Effector memory CD8-positive, alpha-beta T cell (primary cell): ENCODE results near the gene EIF4E1B.

Experiments
- ATAC-seq: fragments of 150-1000 bp; cut with Tn5 transposase; replicated peaks from 2 replicates; pipeline ENCODE4 v1.10.0; 2021; ENCODE audit warnings: mild to moderate bottlenecking, moderate library complexity
- DNase-seq, 3 experiments: peaks; one replicate each; pipeline ENCODE4 v3.0.0; 2021
- H3K27ac Mint-ChIP-seq, 2 donors: one replicate each; pipeline ENCODE4 v1.8.0; 2022; ENCODE audit warnings: mild to moderate bottlenecking in 2 of 2, mixed read lengths in 2 of 2, moderate library complexity in 2 of 2
- H3K27me3 Mint-ChIP-seq, 2 donors: one replicate each; pipeline ENCODE4 v1.8.0; 2022; ENCODE audit warnings: mixed read lengths in 2 of 2
- H3K36me3 Mint-ChIP-seq: one replicate; pipeline ENCODE4 v1.8.0; 2022; ENCODE audit warnings: mild to moderate bottlenecking, moderate library complexity, mixed read lengths; ENCODE audit not compliant: insufficient read depth
- H3K4me1 Mint-ChIP-seq, 2 donors: one replicate each; pipeline ENCODE4 v1.8.0; 2022; ENCODE audit warnings: low read depth in 2 of 2, mixed read lengths in 2 of 2
- H3K4me3 Mint-ChIP-seq, 2 donors: one replicate each; pipeline ENCODE4 v1.8.0; 2022; ENCODE audit warnings: mild to moderate bottlenecking in 2 of 2, mixed read lengths in 2 of 2, moderate library complexity in 2 of 2
- H3K9me3 Mint-ChIP-seq, 2 donors: one replicate each; pipeline ENCODE4 v1.8.0; 2022; ENCODE audit warnings: mixed read lengths in 2 of 2

Gene EIF4E1B

GRCh38 chr5:176638437-176638836 lies 8.0 kb downstream of the EIF4E1B start:
- H3K9me3 Mint-ChIP-seq = peaks cover 0 to 7% of the 10 kb centered on the region in 2 donors
- peaks cover 7% of the 10 kb centered on the region for H3K36me3 Mint-ChIP-seq
- H3K4me1 Mint-ChIP-seq = no peaks in the 10 kb centered on the region
- no peak for ATAC-seq
- no peak overlapping the region for H3K4me3 Mint-ChIP-seq
- peaks cover 23 to 49% of the 10 kb centered on the region in 2 donors for H3K27me3 Mint-ChIP-seq
- DNase-seq = no peak
- no peak overlapping the region for H3K27ac Mint-ChIP-seq

GRCh38 chr5:176639208-176639607 lies 8.7 kb downstream of the EIF4E1B start:
- peaks cover 0 to 7% of the 10 kb centered on the region in 2 donors for H3K9me3 Mint-ChIP-seq
- peaks cover 9% of the 10 kb centered on the region for H3K36me3 Mint-ChIP-seq

GRCh38 chr5:176639981-176640380 lies 9.5 kb downstream of the EIF4E1B start:
- Mint-ChIP-seq H3K36me3 (peaks cover 7% of the 10 kb centered on the region), H3K4me1 (no peaks in the 10 kb centered on the region), H3K4me3 (no peak overlapping the region), H3K27me3 (peaks cover 10 to 34% of the 10 kb centered on the region in 2 donors), H3K9me3 (peaks cover 0 to 4% of the 10 kb centered on the region in 2 donors), H3K27ac (no peak overlapping the region)
- DNase-seq (no peak), ATAC-seq (no peak)

More at GRCh38 chr5:176639208-176639607, 8.7 kb downstream of the EIF4E1B start:
- ATAC-seq = no peak
- no peak overlapping the region for H3K27ac Mint-ChIP-seq
- peaks cover 16 to 41% of the 10 kb centered on the region in 2 donors for H3K27me3 Mint-ChIP-seq
- no peak for DNase-seq
- H3K4me1 Mint-ChIP-seq = no peaks in the 10 kb centered on the region
- no peak overlapping the region for H3K4me3 Mint-ChIP-seq

- H3K27ac Mint-ChIP-seq = no peak overlapping the region
- H3K9me3 Mint-ChIP-seq = no peaks in the 10 kb centered on the region
- DNase-seq (no peak), ATAC-seq (no peak)
- no peaks in the 10 kb centered on the region for H3K4me1 Mint-ChIP-seq
- H3K36me3 Mint-ChIP-seq = peaks cover 3% of the 10 kb centered on the region
- H3K4me3 Mint-ChIP-seq = no peak overlapping the region
- peaks cover 4 to 27% of the 10 kb centered on the region in 2 donors for H3K27me3 Mint-ChIP-seq
Observed at GRCh38 chr5:176640616-176641015, 10.1 kb downstream of the EIF4E1B start.

GRCh38 chr5:176642675-176643490 lies 12.4 kb downstream of the EIF4E1B start:
- no peak for ATAC-seq

GRCh38 chr5:176643491-176644219 lies 13.2 kb downstream of the EIF4E1B start:
- DNase-seq (no peak), ATAC-seq (no peak)
- no peaks in the 10 kb centered on the region for H3K9me3 Mint-ChIP-seq
- H3K27ac Mint-ChIP-seq = no peak overlapping the region
- H3K4me1 Mint-ChIP-seq = peaks cover 17 to 21% of the 10 kb centered on the region in 2 donors
- peaks cover 7% of the 10 kb centered on the region for H3K36me3 Mint-ChIP-seq
- H3K27me3 Mint-ChIP-seq = no peaks in the 10 kb centered on the region
- no peak overlapping the region for H3K4me3 Mint-ChIP-seq

More at GRCh38 chr5:176642675-176643490, 12.4 kb downstream of the EIF4E1B start:
- no peak for DNase-seq
- Mint-ChIP-seq H3K27ac (no peak overlapping the region), H3K27me3 (peaks cover 0 to 5% of the 10 kb centered on the region in 2 donors), H3K36me3 (peaks cover 3% of the 10 kb centered on the region), H3K4me3 (no peak overlapping the region), H3K9me3 (no peaks in the 10 kb centered on the region), H3K4me1 (peaks cover 11 to 15% of the 10 kb centered on the region in 2 donors)

- Mint-ChIP-seq H3K4me1 (peaks cover 23 to 28% of the 10 kb centered on the region in 2 donors), H3K36me3 (peaks cover 11% of the 10 kb centered on the region), H3K27me3 (no peaks in the 10 kb centered on the region), H3K27ac (no peak overlapping the region), H3K9me3 (no peaks in the 10 kb centered on the region), H3K4me3 (no peak overlapping the region)
- ATAC-seq (no peak), DNase-seq (no peak)
Observed at GRCh38 chr5:176644294-176644693, 13.8 kb downstream of the EIF4E1B start.

- Mint-ChIP-seq H3K4me1 (peaks cover 31% of the 10 kb centered on the region in 2 donors), H3K27ac (peak overlapping the region; percentile 46 to 70), H3K9me3 (no peaks in the 10 kb centered on the region), H3K36me3 (peaks cover 14% of the 10 kb centered on the region), H3K4me3 (peak overlapping the region in 1 of 2 donors; percentile 51), H3K27me3 (no peaks in the 10 kb centered on the region)
- DNase-seq (no peak), ATAC-seq (no peak)
Observed at GRCh38 chr5:176644878-176645670, 14.6 kb downstream of the EIF4E1B start.

- H3K27me3 Mint-ChIP-seq = no peaks in the 10 kb centered on the region
- H3K4me1 Mint-ChIP-seq = peaks cover 42% of the 10 kb centered on the region in 2 donors
- ATAC-seq = no peak
Observed at GRCh38 chr5:176646049-176646706, 15.7 kb downstream of the EIF4E1B start.

GRCh38 chr5:176646707-176647029 lies 16.2 kb downstream of the EIF4E1B start:
- no peaks in the 10 kb centered on the region for H3K27me3 Mint-ChIP-seq
- peaks cover 46 to 47% of the 10 kb centered on the region in 2 donors for H3K4me1 Mint-ChIP-seq
- H3K36me3 Mint-ChIP-seq = peaks cover 14% of the 10 kb centered on the region
- peak overlapping the region; percentile 87 to 90 for H3K27ac Mint-ChIP-seq
- H3K4me3 Mint-ChIP-seq = peak overlapping the region; percentile 82 to 91
- no peaks in the 10 kb centered on the region for H3K9me3 Mint-ChIP-seq
- DNase-seq (no peak), ATAC-seq (no peak)

More at GRCh38 chr5:176646049-176646706, 15.7 kb downstream of the EIF4E1B start:
- Mint-ChIP-seq H3K9me3 (no peaks in the 10 kb centered on the region), H3K36me3 (peaks cover 14% of the 10 kb centered on the region), H3K4me3 (peak overlapping the region; percentile 82 to 91), H3K27ac (peak overlapping the region; percentile 87 to 90)
- DNase-seq = no peak

GRCh38 chr5:176647030-176647842 lies 16.8 kb downstream of the EIF4E1B start, which contains the start of gene TSPAN17:
TSS of gene TSPAN17 (plus strand) at chr5:176647484. CDS start at chr5:176647616, 132 bp downstream.
- peak within 1 kb of the TSS; percentile 87 to 90 for H3K27ac Mint-ChIP-seq
- DNase-seq (peak; percentile 97 to 99 (median 98)), ATAC-seq (peak; percentile 83)
- H3K4me1 Mint-ChIP-seq = peaks cover 51% of the 10 kb centered on the region in 2 donors
- no peaks in the 10 kb centered on the region for H3K27me3 Mint-ChIP-seq
- H3K4me3 Mint-ChIP-seq = peak within 1 kb of the TSS; percentile 82 to 91
- peaks cover 14% of the 10 kb centered on the region for H3K36me3 Mint-ChIP-seq
- H3K9me3 Mint-ChIP-seq = no peaks in the 10 kb centered on the region

- H3K27ac Mint-ChIP-seq = peak overlapping the region; percentile 55 to 90
Observed at GRCh38 chr5:176647843-176648473, 17.5 kb downstream of the EIF4E1B start.

More at GRCh38 chr5:176647843-176648473, 17.5 kb downstream of the EIF4E1B start:
- no peaks in the 10 kb centered on the region for H3K27me3 Mint-ChIP-seq
- peaks cover 56 to 58% of the 10 kb centered on the region in 2 donors for H3K4me1 Mint-ChIP-seq
- peak in 1 of 3 experiments; percentile 8 for DNase-seq
- peak overlapping the region; percentile 82 to 91 for H3K4me3 Mint-ChIP-seq
- peaks cover 14% of the 10 kb centered on the region for H3K36me3 Mint-ChIP-seq
- ATAC-seq = no peak
- H3K9me3 Mint-ChIP-seq = no peaks in the 10 kb centered on the region
